HG02970 (cell line): ENCODE measurements around the gene ATP1A2.

Experiments used
- ATAC-seq: cut with Tn5 transposase; IDR thresholded peaks from one replicate; pipeline ENCODE4 v1.9.1; 2021; ENCODE audit warnings: mild to moderate bottlenecking, moderate library complexity, moderate number of reproducible peaks; ENCODE audit not compliant: unreplicated experiment, low FRiP score

Gene ATP1A2

GRCh38 chr1:160139840-160140239, 24.3 kb downstream of the ATP1A2 start:
- ATAC-seq: no peak

GRCh38 chr1:160143695-160144094, 28.1 kb downstream of the ATP1A2 start:
- ATAC-seq: no peak

DNA sequence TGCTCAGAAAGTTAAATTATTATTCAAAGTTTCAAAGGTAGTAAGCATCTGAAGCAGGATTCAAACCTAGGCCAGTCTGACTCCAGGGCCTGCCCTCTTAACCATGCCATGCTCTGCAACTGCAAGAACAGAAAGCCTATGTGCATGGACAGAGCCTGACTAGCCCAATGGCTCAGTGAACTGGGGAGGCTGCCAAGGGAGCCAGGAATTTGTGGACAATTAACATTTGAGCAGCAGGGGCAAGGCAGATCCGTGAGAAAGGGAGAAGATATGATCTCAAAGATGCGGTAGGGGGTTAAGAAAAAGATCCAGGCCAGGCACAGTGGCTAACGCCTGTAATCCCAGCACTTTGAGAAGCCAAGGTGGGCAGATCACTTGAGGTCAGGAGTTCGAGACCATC, 29.4 kb downstream of the ATP1A2 start:
- no peak for ATAC-seq

- ATAC-seq: no peak
Observed at GRCh38 chr1:160146107-160146506, 30.5 kb downstream of the ATP1A2 start.

DNA sequence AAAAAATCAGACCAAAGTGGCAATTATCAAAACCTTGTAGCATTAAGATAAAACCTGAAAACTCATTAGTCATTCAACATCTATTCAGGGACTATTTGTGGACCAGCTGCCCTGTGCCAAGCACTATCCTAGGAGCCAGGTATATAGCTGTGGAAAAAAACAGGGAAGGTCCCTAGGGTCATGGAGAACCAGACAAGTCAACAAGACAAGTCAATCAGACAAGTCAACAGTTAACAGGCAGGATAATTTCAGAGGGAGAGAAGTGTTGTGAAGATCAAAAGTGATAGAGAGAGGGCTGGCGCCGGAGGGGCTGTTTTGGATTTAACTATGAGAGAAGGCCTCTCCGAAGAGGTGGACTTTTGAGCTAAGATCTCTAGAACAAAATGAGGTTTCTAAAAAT, 32.6 kb downstream of the ATP1A2 start:
- ATAC-seq: no peak

DNA sequence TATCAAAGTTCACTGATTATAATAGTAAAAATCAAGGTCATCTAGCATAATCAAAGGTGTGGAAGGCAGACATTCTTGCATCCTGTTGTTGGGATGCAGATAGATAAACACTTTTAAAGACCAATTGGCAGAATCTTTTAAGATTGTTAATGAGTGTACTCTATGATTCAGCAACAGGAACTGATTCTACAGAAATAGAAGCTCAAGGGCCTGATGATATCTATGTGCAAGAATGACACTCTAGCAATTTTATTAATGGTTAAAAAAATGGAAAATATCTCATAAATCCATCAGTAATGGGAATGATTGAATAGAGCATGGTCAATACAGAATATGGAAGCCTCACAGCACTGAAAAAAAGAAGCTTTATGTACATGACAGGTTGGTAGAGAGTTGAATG, 33.7 kb downstream of the ATP1A2 start:
- no peak for ATAC-seq

- no peak for ATAC-seq
Observed at GRCh38 chr1:160149716-160150115, 34.2 kb downstream of the ATP1A2 start.

- ATAC-seq: no peak
Observed at GRCh38 chr1:160151303-160151702, 35.7 kb downstream of the ATP1A2 start, which contains the start of gene ATP1A4. ATP1A4 (plus strand) TSS chr1:160151603; CDS start chr1:160152041, 438 bp downstream.

DNA sequence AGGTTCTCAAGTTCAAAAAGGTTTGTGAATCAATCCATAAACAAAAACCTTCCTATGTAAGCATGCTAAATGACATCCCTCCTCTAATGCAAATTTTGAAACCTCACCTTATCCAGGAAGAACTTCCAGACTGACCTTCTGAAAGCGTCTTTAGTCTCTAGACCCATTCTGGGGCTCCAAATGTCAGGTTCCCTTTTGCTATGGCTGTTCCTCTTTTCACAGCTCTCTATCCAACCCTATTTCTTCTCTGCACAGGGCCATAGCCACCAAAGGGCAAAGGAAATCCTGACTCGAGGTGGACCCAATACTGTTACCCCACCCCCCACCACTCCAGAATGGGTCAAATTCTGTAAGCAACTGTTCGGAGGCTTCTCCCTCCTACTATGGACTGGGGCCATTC, 39.2 kb downstream of the ATP1A2 start:
- ATAC-seq: no peak

DNA sequence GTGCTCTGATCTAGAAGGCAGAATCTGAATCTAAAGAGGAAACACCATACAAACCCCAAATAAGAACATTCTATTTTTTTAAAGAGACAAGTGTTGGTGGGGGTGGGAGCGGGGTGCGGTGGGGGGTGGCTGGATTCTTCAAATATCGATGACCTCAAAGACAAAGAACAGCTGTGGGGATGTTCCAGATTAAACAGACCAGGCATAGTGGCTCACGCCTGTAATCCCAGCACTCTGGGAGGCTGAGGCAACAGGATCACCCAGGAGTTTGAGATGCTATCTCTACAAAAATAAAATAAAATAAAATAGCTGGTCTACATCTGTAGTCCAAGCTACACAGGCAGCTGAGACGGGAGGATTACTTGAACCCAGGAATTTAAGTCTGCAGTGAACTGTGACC, 40.8 kb downstream of the ATP1A2 start:
- ATAC-seq: no peak

- no peak for ATAC-seq
Observed at GRCh38 chr1:160157174-160157573, 41.6 kb downstream of the ATP1A2 start.

- ATAC-seq: no peak
Observed at GRCh38 chr1:160158031-160158430, 42.5 kb downstream of the ATP1A2 start.

- ATAC-seq: no peak
Observed at GRCh38 chr1:160158534-160158933, 43.0 kb downstream of the ATP1A2 start.

- ATAC-seq: no peak
Observed at GRCh38 chr1:160159846-160160245, 44.3 kb downstream of the ATP1A2 start.

DNA sequence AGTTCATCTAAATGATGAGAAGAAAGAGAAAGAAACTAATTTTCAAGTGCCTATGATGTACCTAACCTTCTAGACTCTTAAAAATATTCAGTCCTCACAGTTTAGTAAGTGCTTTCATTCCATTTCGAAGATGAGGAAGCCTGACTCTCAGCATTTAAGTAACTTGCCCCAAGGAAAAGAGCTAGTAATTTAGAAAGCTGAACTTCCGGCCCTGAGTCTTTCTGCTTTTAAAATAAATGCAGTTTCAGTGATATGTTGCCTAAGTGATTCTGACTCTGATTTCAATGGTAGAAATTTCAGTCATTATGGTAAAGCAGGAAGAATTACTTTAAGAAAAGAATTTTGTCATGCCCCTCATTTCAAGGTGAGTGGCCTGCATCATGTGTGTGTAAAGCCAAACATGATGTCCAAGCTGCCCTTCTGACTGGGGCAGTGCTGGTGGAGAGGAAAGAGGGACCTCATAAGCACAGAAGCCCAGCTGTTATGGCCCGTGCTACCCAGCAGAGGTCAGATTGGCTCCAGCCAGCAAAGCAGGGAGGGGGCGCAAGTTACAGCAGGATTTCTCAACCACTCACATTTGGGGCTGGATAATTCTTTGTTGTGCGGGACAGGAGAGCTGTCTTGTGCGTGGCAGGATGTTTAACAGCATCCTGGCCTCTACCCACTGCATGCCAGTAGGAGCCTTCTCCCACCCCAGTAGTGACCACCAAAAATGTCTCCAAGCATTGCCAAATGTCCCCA, 46.6 kb downstream of the ATP1A2 start:
- ATAC-seq: no peak

GRCh38 chr1:160162931-160163330, 47.4 kb downstream of the ATP1A2 start:
- no peak for ATAC-seq

DNA sequence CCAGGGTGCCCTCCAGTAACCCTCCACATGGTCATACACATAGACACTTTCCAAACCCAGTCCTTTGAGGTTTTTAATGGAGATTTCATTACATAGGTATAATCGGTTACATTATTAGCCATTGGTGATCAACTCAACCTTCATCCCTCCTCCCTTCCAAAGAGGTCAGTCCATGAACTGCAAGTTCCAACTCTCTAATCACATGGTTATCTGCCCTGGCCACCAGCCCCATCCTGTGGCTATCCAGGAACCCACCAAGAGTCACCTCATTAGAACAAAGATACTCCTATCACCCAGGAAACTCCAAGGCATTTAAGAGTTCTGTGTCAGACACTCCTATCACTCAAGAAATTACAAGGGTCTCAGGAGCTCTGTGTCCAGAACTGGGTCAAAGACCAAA, 48.1 kb downstream of the ATP1A2 start:
- ATAC-seq: no peak

GRCh38 chr1:160164121-160164520, 48.6 kb downstream of the ATP1A2 start:
- ATAC-seq: no peak

GRCh38 chr1:160166166-160166868, 50.8 kb downstream of the ATP1A2 start:
- no peak for ATAC-seq

- ATAC-seq: no peak
Observed at GRCh38 chr1:160167056-160167455, 51.5 kb downstream of the ATP1A2 start.

- no peak for ATAC-seq
Observed at GRCh38 chr1:160167580-160167979, 52.0 kb downstream of the ATP1A2 start.

DNA sequence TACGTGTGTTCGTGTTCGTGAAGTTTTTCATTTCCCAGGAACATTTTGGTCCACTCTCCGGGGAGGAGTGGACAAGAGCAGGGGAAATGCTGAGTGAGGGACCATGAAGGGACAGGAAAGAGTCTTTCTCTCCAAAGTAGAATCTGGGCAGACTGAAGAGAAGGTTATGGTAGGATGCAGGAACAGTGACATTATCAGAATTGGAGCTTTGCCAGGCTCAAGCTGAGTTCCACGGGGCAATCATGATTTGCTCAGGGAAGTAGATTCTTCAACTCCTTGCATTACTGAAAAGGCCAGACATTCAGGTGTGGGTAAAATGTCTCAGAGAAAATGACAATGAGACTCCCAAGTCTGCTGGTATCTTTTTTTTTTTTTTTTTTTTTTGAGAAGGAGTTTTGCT, 52.5 kb downstream of the ATP1A2 start:
- no peak for ATAC-seq
